ENCODE data around the gene ARRB1.

ARRB1 gene

DNA sequence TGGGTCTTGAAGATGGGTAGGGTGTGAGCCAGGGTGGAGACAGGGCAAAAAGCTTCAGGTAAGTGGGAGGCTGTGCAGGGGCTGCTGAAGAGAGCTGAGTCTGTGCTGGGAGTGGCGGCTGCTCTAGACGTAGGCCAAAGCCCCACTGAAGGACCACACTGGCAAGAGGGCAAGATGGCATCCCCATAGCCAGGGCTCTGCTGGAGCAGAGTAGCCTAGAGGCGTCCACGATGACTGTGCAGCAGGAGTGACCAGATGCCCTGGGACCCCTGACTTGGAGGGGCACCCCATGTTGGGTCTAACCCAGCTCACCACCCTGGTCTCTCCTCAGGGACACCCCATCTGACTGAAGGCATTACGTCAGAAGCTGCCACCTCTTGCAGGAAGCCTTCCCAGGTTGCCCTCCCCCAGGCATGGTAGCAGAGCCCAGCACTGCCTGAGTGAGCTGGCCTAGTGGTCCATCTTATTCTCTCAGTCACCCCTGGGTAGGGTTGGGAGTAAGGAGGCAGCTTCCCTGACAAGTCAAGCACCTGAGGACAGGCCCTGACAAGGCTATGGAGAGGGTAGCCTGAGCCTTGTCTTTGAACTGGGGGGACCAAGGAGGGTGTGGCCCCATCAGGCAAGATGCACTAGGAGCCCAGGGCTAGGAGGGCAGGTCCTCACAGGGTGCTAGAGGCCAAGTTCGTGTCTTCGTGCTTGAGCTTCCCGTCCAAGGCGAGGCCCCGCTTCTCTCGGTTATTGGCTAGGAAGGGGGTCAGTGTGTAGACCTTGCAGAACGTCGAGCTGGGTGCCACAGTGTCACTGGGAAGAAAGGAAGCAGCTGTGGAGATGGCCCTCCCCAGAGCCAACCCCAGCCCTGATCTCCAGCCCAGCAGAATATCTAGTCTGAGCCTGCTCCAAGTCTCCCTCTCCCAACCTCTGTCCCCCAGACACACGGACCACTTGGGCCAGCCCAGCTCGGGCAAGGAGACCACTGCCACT lies 77.8 kb downstream of the ARRB1 start:
- DNase-seq (ENCODE audit: low read depth): no peak

DNA sequence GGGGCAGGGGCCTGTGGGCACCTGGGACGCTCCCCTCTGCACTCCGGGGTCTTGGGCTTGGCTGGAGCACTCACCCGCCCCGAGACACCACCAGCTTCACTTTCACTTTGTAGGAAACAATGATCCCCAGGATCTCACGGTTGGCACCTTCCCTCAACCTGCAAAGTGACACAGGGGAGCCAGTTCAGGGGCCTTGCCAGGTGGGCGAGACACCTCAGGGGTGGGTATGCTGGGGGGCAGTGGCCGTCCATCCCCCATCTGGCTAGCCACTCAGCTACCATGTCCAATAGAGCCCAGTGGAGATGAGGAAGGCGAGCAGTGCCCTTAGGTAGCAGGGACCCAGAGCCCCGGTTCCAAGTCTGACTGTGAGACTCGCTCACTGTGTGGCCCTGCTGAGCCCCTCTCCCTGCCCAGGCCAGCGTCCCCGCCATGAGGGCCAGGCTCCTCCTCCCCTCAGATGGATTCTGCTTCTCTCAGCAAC lies 78.6 kb downstream of the ARRB1 start:
- DNase-seq (ENCODE audit: low read depth): no peak

GRCh38 chr11:75272391-75272790 lies 79.1 kb downstream of the ARRB1 start:
- DNase-seq (ENCODE audit: low read depth): no peak

GRCh38 chr11:75271730-75272129 lies 79.7 kb downstream of the ARRB1 start:
- DNase-seq (ENCODE audit: low read depth): no peak

DNA sequence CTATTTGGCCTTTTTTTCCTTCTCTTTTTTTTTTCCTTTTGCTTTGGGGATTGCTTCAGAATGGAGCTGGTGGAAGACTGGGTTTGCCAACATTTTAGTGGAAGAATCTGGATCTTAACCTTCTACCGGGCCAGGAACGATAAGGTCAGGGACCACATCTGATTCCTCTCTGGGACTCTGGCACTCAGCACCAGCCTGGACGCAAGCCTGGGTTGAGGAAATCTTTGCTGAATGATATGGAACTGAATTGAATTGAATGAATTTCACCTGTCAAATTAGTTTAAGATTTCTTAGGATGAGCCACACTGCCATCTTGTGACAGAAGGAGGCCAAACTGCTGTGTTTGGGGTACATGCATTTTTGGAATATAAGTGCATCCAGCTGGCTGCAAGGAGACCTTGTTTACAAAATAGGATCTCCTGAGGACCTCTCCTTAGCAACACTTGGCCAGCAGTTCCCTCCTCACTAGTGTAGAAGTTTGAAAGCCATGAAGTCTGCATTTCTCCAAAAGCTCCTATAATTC lies 80.5 kb downstream of the ARRB1 start:
- no peak for DNase-seq (ENCODE audit: low read depth)

DNA sequence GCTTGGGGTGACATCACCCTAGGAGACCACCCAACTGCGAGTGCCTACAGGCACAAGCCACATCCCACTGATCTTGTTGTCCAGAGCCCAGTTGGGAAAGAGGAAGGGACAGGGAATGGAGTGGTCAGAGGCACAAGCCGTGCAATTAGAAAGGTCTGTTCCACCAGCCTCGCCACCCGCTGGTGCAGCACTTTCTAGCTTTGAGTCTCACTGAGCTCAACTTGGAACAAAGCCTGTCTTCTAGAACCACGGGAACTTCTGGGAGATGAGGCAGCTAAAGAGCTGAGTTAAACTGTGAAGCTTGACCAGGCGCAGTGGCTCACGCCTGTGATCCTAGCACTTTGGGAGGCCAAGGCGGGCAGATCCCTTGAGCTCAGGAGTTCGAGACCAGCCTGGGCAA lies 81.6 kb downstream of the ARRB1 start:
- DNase-seq (ENCODE audit: low read depth): no peak

GRCh38 chr11:75269367-75269660 lies 82.1 kb downstream of the ARRB1 start:
- DNase-seq (ENCODE audit: low read depth): no peak

DNA sequence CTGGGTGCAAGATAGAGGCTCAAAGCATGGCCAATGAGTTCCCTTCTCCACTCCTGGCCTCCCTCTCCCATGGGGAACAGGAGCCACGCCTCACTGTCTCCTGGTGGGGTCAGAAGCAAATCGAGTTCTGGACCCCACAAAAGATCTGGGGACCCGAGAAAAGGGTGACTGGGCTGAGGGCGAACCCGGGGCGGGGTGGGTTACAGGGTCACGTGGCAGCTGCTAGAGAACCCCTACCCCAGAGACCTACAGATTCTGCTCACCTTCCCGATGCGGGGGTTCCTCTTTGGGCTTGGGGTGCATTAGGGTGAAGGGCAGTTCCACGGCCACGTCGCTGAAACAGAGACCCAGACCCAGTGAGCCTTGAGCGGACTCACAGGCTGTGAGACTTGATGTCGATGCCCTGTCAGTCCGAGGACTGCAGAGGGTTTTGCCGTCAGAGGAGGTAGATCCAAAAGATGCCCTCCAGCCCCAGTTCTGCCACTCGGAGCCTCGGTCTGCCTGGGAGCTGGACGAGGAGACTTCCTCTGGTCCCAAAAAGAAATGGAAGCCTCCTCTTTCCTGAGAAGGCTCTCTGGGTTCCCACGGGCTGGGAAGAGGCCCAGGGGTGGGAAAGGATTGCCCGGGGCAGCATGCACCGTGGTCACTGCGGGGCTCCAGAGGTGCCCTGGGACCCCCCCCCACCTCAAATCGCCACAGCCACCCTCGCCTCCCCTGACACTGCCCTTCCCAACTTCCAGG lies 82.7 kb downstream of the ARRB1 start:
- no peak for DNase-seq (ENCODE audit: low read depth)

GRCh38 chr11:75267171-75267970 lies 84.1 kb downstream of the ARRB1 start:
- DNase-seq (ENCODE audit: low read depth): no peak

- no peak for DNase-seq (ENCODE audit: low read depth)
Measured at GRCh38 chr11:75265851-75266531, 85.5 kb downstream of the ARRB1 start.

DNA sequence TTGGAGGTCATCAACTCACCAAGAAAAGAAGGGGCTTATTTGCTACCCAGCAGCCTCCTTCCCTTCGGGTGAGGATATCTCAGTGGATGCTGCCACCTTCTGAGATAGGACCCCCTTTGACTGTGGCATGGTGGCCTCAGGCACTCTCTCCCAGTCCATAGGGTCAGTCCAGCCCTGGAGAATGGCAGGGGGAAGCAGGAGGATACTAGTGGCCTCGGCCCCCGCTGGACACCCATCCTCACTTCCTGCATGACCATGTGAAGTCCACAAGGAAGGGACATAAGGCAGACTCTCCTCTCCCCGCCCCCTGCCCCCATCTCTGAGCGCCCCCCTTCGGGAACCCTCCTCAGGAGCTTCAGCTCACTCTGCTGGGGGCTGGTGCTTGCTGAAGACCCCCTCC lies 86.5 kb downstream of the ARRB1 start:
- DNase-seq (ENCODE audit: low read depth): no peak

GRCh38 chr11:75264356-75264755 lies 87.1 kb downstream of the ARRB1 start:
- no peak for DNase-seq (ENCODE audit: low read depth)

DNA sequence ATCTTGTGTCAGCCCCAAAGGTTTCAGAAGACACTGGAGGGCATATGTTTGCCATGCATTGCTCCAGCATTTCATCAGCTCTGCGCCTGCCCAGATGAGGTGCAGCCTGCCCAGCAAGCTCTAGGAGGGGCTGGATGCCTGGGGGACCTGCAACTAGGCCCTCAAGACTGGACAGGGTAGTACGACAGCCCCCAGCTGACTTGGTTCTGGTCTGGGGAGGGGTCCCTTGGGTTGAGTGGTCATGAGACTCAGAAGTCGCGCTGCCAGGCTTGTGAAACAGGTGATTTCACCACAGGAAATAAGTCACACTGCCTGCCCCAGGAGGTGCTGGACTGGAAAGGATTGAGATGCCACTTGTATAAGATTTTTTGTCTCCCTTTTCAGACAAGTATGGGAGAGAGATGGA lies 87.5 kb downstream of the ARRB1 start:
- DNase-seq (ENCODE audit: low read depth): no peak

GRCh38 chr11:75262961-75263852 lies 88.3 kb downstream of the ARRB1 start:
- DNase-seq (ENCODE audit: low read depth): no peak

- DNase-seq (ENCODE audit: low read depth): no peak
Measured at GRCh38 chr11:75262436-75262835, 89.0 kb downstream of the ARRB1 start.

- DNase-seq (ENCODE audit: low read depth): no peak
Measured at GRCh38 chr11:75261902-75262361, 89.5 kb downstream of the ARRB1 start.

GRCh38 chr11:75260396-75261170 lies 90.9 kb downstream of the ARRB1 start:
- DNase-seq (ENCODE audit: low read depth): no peak

- no peak for DNase-seq (ENCODE audit: low read depth)
Measured at GRCh38 chr11:75254326-75254725, 97.1 kb downstream of the ARRB1 start.

- DNase-seq (ENCODE audit: low read depth): no peak
Measured at GRCh38 chr11:75249704-75250103, 101.8 kb downstream of the ARRB1 start.

DNA sequence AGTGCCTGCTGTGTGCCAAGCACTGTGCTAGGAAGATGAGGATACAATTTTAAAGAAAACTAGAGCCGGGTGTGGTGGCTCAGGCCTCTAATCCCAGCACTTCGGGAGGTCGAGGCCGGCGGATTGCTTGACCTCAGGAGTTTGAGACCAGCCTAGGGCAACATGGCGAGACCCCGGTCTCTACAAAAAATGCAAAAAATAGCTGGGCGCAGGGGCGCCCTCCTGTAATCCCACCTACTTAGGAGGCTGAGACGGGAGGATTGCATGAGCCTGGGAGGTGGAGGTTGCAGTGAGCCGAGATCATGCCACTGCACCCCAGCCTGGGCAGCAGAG lies 102.6 kb downstream of the ARRB1 start:
- no peak for DNase-seq (ENCODE audit: low read depth)

Measured in activated T-cell treated with anti-CD3 and anti-CD28 coated beads for 48 hours (primary cell).